Measurements from ENCODE around the gene ZC3H4. TPM values are rescaled to one million over a fixed set of nuclear protein-coding genes. Genes with fewer than 3 reads are reported as not detected.

Gene ZC3H4
- total and polyA plus RNA-seq, 2 of the 8 experiments (the other 6 are each of a cell fraction or from before 2014, with no cell fraction given), result 6.6 to 92.0 TPM

DNA sequence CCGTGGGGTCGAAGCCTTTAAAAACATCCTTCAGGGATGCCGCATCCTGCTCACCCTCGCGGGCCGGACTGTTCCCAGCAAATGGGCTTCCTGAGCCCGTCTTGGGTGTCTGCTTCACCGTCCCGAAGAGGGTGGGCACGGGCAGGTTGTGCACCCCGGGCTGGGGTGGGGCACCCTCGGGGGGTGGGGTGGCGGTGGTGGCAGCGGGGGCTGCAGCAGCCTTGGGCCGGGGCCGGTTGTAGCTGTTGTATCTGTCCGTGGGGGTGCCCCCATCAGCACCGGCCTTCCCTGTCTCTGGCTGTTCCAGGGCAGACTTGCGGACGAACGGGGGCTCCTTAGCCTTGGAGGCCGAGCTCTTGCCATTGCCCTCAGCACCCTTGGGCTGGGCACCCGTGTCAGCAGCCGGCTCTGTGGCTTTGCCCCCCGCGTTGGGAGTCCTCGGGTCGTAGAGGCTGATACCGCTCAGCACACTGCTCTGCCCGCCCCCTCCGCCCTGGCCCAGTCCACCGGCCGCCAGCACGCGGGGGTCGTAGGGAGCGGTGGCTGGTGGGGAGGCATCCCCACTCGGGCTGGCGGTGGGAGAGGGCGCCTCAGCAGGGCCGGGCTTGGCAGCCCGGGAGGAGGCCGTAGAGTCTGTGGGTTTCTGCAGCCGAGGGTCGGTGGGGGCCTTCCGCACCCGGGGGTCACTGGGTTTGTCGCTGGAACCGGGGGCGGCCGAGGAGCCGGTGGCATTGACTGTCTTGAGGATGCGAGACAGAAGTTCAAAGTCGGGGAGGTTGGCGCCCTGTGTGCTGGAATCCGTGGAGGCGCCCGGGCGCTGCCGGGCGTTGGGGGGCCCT lies 47.0 kb downstream of the ZC3H4 start (continued):
- TF ChIP-seq, protein P1, sequence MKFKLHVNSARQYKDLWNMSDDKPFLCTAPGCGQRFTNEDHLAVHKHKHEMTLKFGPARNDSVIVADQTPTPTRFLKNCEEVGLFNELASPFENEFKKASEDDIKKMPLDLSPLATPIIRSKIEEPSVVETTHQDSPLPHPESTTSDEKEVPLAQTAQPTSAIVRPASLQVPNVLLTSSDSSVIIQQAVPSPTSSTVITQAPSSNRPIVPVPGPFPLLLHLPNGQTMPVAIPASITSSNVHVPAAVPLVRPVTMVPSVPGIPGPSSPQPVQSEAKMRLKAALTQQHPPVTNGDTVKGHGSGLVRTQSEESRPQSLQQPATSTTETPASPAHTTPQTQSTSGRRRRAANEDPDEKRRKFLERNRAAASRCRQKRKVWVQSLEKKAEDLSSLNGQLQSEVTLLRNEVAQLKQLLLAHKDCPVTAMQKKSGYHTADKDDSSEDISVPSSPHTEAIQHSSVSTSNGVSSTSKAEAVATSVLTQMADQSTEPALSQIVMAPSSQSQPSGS (IDR thresholded peaks at IDR 0.05; ENCODE audit: low read length), result no peak
- TF ChIP-seq EGR1 (IDR thresholded peaks at IDR 0.05; ENCODE audit: borderline replicate concordance, low read depth, low read length) (no peak), CBX5 (IDR thresholded peaks at IDR 0.05; ENCODE audit: low read depth, low read length) (no peak), POU5F1 (IDR thresholded peaks at IDR 0.05; ENCODE audit: low read depth, low read length) (no peak), SAP30 (IDR thresholded peaks at IDR 0.05; ENCODE audit: insufficient read depth, insufficient replicate concordance, low read length) (no peak), SUZ12 (IDR thresholded peaks at IDR 0.05; ENCODE audit: low read length) (no peak)
